Endothelial cell (in vitro differentiated cells): ENCODE results near the gene GPR22. TPM values are rescaled to one million over a fixed set of nuclear protein-coding genes. Genes with fewer than 3 reads are reported as not detected.

Experiments used
- DNase-seq: peaks from one replicate; pipeline ENCODE4 v3.0.0; 2021; ENCODE audit warnings: low spot score
- H3K27ac Mint-ChIP-seq: one replicate; pipeline ENCODE4 v1.8.0; 2021; ENCODE audit warnings: mixed read lengths, inconsistent platforms; ENCODE audit not compliant: unreplicated experiment
- H3K27me3 Mint-ChIP-seq: one replicate; pipeline ENCODE4 v1.8.0; 2021; ENCODE audit warnings: mild to moderate bottlenecking, moderate library complexity, mixed read lengths, inconsistent platforms; ENCODE audit not compliant: unreplicated experiment
- H3K36me3 Mint-ChIP-seq: one replicate; pipeline ENCODE4 v1.8.0; 2021; ENCODE audit warnings: mild to moderate bottlenecking, low read depth, mixed read lengths, inconsistent platforms; ENCODE audit not compliant: unreplicated experiment
- H3K4me1 Mint-ChIP-seq: one replicate; pipeline ENCODE4 v1.8.0; 2021; ENCODE audit warnings: mild to moderate bottlenecking, mixed read lengths, inconsistent platforms; ENCODE audit not compliant: unreplicated experiment
- H3K4me3 Mint-ChIP-seq: one replicate; pipeline ENCODE4 v1.8.0; 2021; ENCODE audit warnings: mild to moderate bottlenecking, mixed read lengths, inconsistent platforms; ENCODE audit not compliant: unreplicated experiment
- H3K9me3 Mint-ChIP-seq: one replicate; pipeline ENCODE4 v1.8.0; 2021; ENCODE audit warnings: mixed read lengths, inconsistent platforms; ENCODE audit not compliant: unreplicated experiment
- CTCF ChIP-seq: fragments of 200-600 bp; sonication (generic); IDR thresholded peaks from one replicate; pipeline ENCODE4 v1.5.0; 2021; ENCODE audit warnings: antibody characterized with exemption; ENCODE audit not compliant: unreplicated experiment
- total RNA-seq: library from RNA; stranded (reverse); fragmentation: NEBNext Ultra II Directional; extraction: Animal tissue kit (Norgen Biotek cat#: 25700); gene quantifications from one replicate; pipeline ENCODE4 v1.2.1, GENCODE V29; 2021; ENCODE audit not compliant: unreplicated experiment

GPR22 gene
- total RNA-seq, 1 donor from 2014 or later, result not detected

- no peaks in the 10 kb centered on the region for H3K9me3 Mint-ChIP-seq
- peaks cover 2% of the 10 kb centered on the region for H3K4me1 Mint-ChIP-seq
- TF ChIP-seq CTCF, result no peak
- H3K27me3 Mint-ChIP-seq, result no peaks in the 10 kb centered on the region
- no peak for DNase-seq
- H3K4me3 Mint-ChIP-seq, result no peak overlapping the region
- no peak overlapping the region for H3K27ac Mint-ChIP-seq
- H3K36me3 Mint-ChIP-seq, result no peaks in the 10 kb centered on the region
Observed at GRCh38 chr7:107435749-107436148, 34.1 kb upstream of the GPR22 start.

GRCh38 chr7:107439025-107439424 lies 30.8 kb upstream of the GPR22 start:
- no peaks in the 10 kb centered on the region for H3K36me3 Mint-ChIP-seq
- peak overlapping the region; percentile 22 for H3K27ac Mint-ChIP-seq
- H3K4me3 Mint-ChIP-seq, result no peak overlapping the region
- no peaks in the 10 kb centered on the region for H3K9me3 Mint-ChIP-seq
- DNase-seq, result no peak
- no peak for TF ChIP-seq CTCF
- peaks cover 2% of the 10 kb centered on the region for H3K4me1 Mint-ChIP-seq
- H3K27me3 Mint-ChIP-seq, result no peaks in the 10 kb centered on the region

GRCh38 chr7:107441581-107442422 lies 28.1 kb upstream of the GPR22 start:
- no peak overlapping the region for H3K4me3 Mint-ChIP-seq
- no peak for DNase-seq
- peaks cover 2% of the 10 kb centered on the region for H3K4me1 Mint-ChIP-seq
- no peak overlapping the region for H3K27ac Mint-ChIP-seq
- H3K27me3 Mint-ChIP-seq, result no peaks in the 10 kb centered on the region
- TF ChIP-seq CTCF, result no peak
- no peaks in the 10 kb centered on the region for H3K36me3 Mint-ChIP-seq
- H3K9me3 Mint-ChIP-seq, result no peaks in the 10 kb centered on the region

GRCh38 chr7:107442678-107443077 lies 27.2 kb upstream of the GPR22 start:
- H3K36me3 Mint-ChIP-seq, result no peaks in the 10 kb centered on the region
- H3K27ac Mint-ChIP-seq, result no peak overlapping the region
- no peaks in the 10 kb centered on the region for H3K9me3 Mint-ChIP-seq
- H3K4me3 Mint-ChIP-seq, result no peak overlapping the region
- TF ChIP-seq CTCF, result no peak
- H3K4me1 Mint-ChIP-seq, result peaks cover 2% of the 10 kb centered on the region
- no peaks in the 10 kb centered on the region for H3K27me3 Mint-ChIP-seq
- no peak for DNase-seq

GRCh38 chr7:107446531-107446930 lies 23.3 kb upstream of the GPR22 start:
- H3K9me3 Mint-ChIP-seq, result no peaks in the 10 kb centered on the region
- DNase-seq, result no peak
- no peak overlapping the region for H3K4me3 Mint-ChIP-seq
- peaks cover 2% of the 10 kb centered on the region for H3K27me3 Mint-ChIP-seq
- H3K36me3 Mint-ChIP-seq, result no peaks in the 10 kb centered on the region
- H3K4me1 Mint-ChIP-seq, result no peaks in the 10 kb centered on the region
- no peak for TF ChIP-seq CTCF
- H3K27ac Mint-ChIP-seq, result no peak overlapping the region
